Pons (tissue), 1 donor: ENCODE measurements around the gene ATPAF2.
"Not testable (repeated sequence)": the region's sequence is repeated elsewhere in the genome, so short reads cannot be mapped to it uniquely, and the experiment has no call there.

ENCODE experiments used
- DNase-seq: peaks from one replicate; pipeline ENCODE4 v3.0.0-alpha.2; 2016; ENCODE audit warnings: low spot score

The ATPAF2 gene

DNA sequence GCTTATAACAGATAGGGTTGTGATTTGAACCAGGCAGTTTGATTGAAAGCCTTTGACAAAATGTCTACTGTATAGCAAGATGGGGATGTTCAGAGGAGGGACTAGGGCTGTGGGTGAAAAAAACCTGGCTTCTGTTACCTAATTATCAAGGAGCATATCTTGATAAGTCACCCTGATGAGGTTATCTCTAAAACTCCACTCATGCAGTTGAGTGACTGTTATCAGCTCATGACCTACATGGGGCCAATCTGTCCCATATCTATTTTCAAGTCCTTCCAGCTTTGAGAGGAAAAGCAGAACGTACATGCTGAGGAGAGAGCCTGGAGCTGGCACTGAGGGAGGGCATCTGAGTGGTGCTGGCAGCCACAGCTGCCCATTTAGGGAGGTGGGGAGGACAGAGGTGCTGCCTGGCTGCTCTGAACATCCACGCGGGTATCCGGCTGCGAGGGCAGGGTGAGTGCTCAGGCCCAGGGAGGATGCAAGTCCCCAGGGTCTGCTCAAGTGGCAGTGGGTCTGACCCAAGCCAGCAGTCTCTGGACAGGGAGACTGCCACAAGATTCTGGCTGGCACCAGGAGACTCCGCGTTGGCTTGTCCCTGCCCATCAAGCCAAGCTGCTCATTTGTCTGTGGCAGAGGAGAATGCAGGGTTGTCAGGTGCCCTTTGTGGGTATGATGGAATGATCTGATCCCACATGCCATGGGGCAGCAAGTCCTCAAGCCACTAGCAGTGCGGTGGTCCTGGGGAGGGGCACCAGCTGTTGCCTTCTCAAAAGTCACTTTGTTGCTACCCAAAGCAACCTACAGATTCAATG lies 29.2 kb downstream of the ATPAF2 start:
- DNase-seq = no peak

DNA sequence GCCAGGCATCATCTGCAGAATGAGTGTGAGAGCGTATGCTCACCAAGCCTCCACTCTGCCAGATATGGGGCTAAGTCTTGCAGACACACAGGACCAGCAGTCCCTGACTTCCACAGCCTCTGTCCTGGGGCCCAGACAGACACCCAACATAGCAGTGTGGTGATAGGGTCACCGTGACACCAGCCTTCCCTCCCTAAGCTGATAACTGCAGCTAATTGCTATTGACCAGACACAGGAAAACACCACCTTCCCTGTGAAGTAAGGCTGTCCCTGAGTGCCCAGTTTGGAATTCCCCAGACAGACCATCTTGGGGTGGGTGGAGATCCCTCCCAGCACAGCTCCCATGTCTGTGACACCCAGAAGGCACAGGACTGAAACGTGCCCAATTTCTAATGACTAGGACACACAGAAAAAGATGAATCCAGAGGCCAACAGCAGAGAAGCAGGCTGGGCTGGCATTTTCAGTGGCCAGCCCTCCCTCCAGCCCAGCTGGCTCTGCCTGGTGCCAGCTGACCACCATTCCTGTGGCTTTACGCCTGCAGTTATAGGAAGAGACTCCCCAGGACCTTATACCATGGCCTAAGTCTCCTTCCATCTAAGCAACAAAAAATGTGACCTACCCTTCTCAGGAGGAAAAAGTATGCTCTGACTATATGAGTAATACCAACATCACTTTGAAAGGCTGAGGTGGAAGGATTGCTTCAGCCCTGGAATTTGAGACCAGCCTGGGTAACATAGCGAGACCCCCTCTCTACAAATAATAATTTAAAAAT lies 30.3 kb downstream of the ATPAF2 start:
- no peak for DNase-seq

- no peak for DNase-seq
Measured at GRCh38 chr17:18006495-18007239, 32.3 kb downstream of the ATPAF2 start.

GRCh38 chr17:18005496-18005895 lies 33.5 kb downstream of the ATPAF2 start:
- no peak for DNase-seq

- DNase-seq = no peak
Measured at GRCh38 chr17:18004884-18005305, 34.1 kb downstream of the ATPAF2 start.

DNA sequence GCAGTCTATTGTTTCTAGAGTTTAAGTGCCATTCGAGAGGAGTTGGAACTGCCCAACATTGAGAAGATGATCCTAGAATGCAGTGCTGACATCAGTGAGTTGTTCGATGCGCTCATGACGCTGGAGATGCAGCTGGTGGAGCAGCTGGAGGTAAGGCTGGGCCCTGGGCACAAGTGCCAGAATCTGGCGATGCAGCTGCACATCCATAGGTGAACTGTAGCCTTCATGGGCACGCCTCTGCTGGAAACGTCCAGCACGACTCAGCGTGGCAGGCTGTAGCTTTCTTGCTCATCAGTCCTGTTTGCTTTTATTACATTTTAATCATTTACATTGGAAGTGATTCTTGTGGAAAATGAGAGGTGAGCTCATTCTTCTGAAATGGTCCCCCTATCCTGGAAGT lies 34.6 kb downstream of the ATPAF2 start:
- no peak for DNase-seq

DNA sequence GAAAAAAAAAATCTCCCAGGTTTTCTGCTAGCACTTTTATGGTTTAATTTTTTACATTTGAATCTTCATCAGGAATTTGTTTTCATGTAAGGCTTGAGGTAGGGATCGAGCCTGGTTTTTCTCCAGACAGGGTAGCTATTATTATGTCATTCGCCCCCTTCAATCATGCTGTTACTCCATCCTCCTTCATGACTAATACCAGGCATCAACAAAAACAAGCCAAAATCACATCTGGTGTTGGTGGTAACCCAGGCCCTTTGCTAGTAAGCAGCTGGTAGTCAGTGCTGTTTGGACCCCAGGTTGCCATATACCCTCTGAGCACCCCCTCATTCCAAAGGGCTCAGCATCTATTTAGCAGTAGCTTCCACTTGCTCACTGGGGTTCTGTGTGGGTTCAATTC lies 36.8 kb downstream of the ATPAF2 start:
- DNase-seq = no peak

DNA sequence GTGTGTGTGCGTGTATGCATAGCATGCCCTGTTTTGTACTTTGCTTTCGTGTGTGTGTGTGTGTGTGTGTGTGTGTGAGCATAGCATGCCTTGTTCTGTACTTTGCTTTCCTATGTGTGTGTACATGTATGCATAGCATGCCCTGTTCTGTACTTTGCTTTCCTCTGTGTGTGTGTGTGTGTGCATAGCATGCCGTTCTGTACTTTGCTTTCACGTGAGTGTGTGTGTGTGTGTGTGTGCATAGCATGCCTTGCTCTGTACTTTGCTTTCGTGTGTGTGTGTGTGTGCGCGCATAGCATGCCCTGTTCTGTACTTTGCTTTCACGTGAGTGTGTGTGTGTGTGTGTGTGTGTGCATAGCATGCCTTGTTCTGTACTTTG lies 38.9 kb downstream of the ATPAF2 start:
- no peak for DNase-seq

DNA sequence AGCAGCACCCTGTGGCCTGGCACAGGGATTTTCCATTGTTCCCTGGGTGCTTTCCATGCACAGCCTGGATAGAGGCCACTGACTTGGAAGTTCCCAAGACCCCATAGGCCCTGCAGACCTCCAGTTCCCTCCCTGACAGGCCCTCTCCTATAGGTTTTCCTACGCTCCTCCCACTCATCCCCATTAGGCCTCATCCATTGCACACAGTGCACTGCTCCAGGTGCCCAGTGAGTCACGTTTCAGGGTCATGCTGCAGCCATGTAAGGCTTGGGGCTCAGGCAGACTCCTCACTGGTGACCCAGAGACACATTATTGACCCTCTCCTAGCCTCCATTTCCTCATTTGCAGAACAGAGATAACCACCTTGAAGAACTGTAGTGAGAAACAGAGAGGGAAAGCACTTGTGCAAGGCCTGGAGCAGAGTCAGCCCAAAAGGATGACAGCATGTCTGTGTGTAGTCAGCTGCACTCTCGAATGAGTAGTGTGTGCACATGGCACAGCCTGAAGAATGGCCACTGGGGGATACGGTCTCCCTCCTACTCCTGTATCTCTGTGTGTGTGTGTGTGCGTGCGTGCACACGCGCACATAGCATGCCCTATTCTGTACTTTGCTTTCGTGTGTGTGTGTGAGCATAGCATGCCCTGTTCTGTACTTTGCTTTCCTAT lies 39.5 kb downstream of the ATPAF2 start:
- DNase-seq = no peak

DNA sequence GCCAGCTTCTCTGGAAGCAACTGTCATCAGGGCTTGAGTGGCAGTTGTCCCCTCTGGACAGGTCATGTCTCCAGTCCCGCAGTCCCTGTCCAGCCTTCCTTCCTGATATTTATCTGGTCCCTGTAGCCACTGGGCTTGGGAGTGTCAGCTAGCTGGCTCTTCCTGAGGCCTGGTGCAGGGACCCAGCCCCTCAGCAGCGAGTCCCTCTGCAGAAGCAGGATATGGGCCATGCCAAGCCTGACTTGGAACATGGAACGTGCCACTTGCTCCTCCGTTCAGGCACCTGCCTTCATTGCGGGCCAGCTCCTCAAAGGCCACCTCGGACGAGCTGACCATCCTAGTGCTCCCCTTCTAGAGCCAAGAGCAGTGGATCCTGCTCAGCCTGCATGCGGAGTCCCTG lies 40.0 kb downstream of the ATPAF2 start:
- DNase-seq = no peak

- not testable (repeated sequence) for DNase-seq
Measured at GRCh38 chr17:17995887-17996286, 43.1 kb downstream of the ATPAF2 start.

DNA sequence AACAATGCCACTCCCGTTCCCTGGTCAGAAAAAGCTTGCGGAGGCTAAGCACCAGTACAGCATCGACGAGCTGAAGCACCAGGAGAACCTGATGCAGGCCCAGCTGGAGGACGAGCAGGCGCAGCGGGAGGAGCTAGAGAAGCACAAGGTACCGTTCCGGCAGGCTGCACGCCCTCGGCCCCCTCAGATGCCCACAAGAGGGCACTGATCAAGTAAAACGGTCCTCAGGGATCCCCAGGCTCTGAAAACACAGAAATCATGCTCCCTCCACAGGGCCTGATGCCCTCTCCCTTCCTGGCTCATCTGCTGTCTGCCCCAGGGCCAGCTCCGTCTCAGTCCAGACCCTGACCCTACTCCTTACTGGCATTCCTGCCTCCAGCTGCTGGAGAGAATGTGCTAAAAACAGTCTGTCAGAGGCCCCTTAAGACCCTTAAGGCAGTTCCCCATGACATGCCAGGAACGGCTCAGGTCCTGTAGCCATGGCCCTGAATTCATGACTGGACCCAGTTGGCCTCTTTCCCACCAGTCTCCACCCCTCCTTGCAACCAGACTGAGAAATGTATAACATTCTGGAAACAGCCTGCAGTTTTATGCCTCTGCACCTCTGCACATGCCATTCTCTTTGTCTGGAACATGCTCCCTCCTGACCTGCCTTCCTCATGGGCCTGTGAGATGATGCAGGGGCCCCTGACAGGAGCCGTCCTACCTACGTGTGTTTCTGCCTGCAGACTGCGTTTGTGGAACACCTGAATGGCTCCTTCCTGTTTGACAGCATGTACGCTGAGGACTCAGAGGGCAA lies 44.5 kb downstream of the ATPAF2 start:
- DNase-seq = no peak

DNA sequence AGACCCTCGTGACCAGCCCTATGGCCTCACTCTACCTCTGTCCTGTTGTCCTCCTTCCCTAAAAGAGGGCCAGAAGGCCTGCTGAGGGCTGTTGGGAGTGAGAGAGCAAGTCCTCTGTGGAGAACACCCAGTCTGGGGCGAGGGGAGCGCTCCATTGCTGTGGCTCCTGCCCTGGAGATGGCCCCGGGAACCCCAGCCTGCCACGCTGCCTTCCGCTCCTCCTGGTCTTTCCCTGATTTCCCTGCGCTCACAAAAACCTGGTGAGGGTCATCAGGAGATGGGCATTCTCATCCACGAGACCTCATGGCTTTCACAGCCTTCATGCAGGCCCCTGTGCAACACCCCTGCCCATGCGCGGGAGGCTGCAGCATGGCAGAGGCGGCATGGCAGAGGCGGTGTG lies 45.1 kb downstream of the ATPAF2 start:
- DNase-seq = no peak

DNA sequence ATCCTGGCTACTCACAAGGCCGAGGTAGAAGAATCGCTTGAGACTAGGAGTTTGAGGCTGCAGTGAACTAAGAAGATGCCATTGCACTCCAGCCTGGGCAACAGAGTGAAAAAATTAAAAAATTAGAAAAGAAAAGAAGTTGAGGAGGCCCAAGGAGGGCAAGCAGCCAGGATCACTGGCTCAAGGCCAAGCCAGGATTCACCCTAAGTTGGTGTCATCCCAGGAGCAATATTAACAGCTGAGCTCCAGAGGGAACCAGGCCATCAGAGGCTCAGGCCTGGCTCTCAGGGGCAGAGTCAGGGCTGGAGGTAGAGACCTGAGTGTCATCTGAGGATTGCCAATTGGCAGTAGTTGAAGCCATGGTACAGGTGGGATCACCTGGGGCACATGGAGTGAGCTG lies 45.6 kb downstream of the ATPAF2 start:
- no peak for DNase-seq

DNA sequence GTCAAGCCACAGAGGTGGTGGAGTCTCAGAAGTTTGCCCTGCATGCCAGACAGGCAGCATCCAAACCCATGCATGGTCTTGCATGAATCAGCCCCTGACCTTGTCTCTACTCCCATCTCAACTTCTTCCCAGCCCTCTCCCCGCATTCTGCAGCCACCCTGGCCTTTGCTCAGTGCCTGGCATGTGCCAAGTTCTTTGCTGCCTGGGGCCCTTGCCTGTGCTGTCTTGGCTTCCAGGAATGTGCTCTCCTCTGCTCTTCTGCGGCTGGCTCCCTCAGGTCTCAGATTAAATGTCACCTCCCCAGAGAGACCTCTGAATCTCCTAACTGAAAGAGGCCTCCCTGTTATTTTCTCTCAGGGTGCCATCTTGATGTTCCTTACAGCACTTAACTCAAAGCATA lies 48.7 kb downstream of the ATPAF2 start:
- DNase-seq = no peak

- no peak for DNase-seq
Measured at GRCh38 chr17:17989618-17990017, 49.4 kb downstream of the ATPAF2 start.

- DNase-seq = no peak
Measured at GRCh38 chr17:17989081-17989480, 49.9 kb downstream of the ATPAF2 start.

- no peak for DNase-seq
Measured at GRCh38 chr17:17988427-17988945, 50.5 kb downstream of the ATPAF2 start.

- DNase-seq = no peak
Measured at GRCh38 chr17:17987901-17988300, 51.1 kb downstream of the ATPAF2 start.

- DNase-seq = no peak
Measured at GRCh38 chr17:17987187-17987896, 51.6 kb downstream of the ATPAF2 start.
